ENCODE data around the gene USH1G. TPM values are rescaled to one million over a fixed set of nuclear protein-coding genes. Genes with fewer than 3 reads are reported as not detected.

The USH1G gene
- total and polyA plus RNA-seq, 2 of the 13 experiments (the other 11 are each of a cell fraction or from before 2014, with no cell fraction given), result 0.04 TPM; not detected in 1

- Histone ChIP-seq H3K79me2 (ENCODE audit: insufficient read depth, low read length) (peaks cover 11% of the 10 kb centered on the region), H3K4me2 (ENCODE audit: low read depth, low read length) (peak within 1 kb of the TSS; percentile 85), H3K36me3 (replicated peaks in 1 of 2; ENCODE audit: control insufficient read depth in 1 of 2, insufficient read depth in 2 of 2, low read length in 2 of 2) (peaks cover 0 to 1% of the 10 kb centered on the region in 2 experiments; a peak in 1 of 5 replicates), H2AFZ (ENCODE audit: low read length) (peak within 1 kb of the TSS; percentile 51), H3K9me3 (ENCODE audit: low read length) (no peaks in the 10 kb centered on the region), H3K27me3 (ENCODE audit: control insufficient read depth in 1 of 2, insufficient read depth in 2 of 2, low read length in 2 of 2) (no peaks in the 10 kb centered on the region; a peak in 1 of 5 replicates), H3K27ac (ENCODE audit: extremely low read length, insufficient read depth, low read length) (peak within 1 kb of the TSS; percentile 75), H3K4me1 (ENCODE audit: insufficient read depth, low read length) (peaks cover 80% of the 10 kb centered on the region), H3K9ac (ENCODE audit: insufficient read depth, low read depth, low read length) (peak within 1 kb of the TSS; percentile 89), H3K4me3 (replicated peaks in 1 of 3; ENCODE audit: insufficient read depth in 1 of 3, low read depth in 2 of 3, low read length in 3 of 3) (peak within 1 kb of the TSS; percentile 70 to 95 (median 85)), H4K20me1 (ENCODE audit: insufficient read depth, low read length) (no peaks in the 10 kb centered on the region)
- ATAC-seq, result peak; percentile 82
- ChIA-PET POLR2A (interaction anchor here (0.5 to 3.2 kb wide), 64 partner anchors 9 to 1075 kb away, joined by 3 to 60 read pairs (median 4); partner anchors contain the start of genes FADS6, GRIN2C, HID1 and MRPL58), CTCF (ENCODE audit: low intra/inter-chr PET ratio, low total read pairs) (no interaction called here)
- in situ Hi-C loops (cut with HindIII; ENCODE audit: extremely low pct_ligation_motif_present, low pct_unique_long_range_greater_than_20kb) (no loop called here), intact Hi-C loops (cut with micrococcal nuclease; ENCODE audit: unreplicated experiment) (no loop called here)
- peak; percentile 54 for FAIRE-seq
- DNase-seq (ENCODE audit: low spot score), result peak; percentile 50
- TSS peak; percentile 88 for BruUV-seq (replicated peaks)
- WGBS (ENCODE audit: low lambda C conversion rate), result under 1% methylated on average over 33 of the region's 38 CpGs
- no peak for TF ChIP-seq ZNF136 (CRISPR knock-in tag; IDR thresholded peaks at IDR 0.05; ENCODE audit: low read depth)
- TF ChIP-seq ZSCAN29 (CRISPR knock-in tag; conservative IDR thresholded peaks at IDR 0.05), result peak; percentile 98
- 0 out of 2 replicates have a peak, but pooled peaks have one; percentile 75 for TF ChIP-seq ZNF431 (CRISPR knock-in tag; IDR thresholded peaks at IDR 0.05; ENCODE audit: borderline replicate concordance, low read depth)
- TF ChIP-seq GMEB2 (CRISPR knock-in tag; IDR thresholded peaks at IDR 0.05; ENCODE audit: low read depth), result peak; percentile 11; the same call in 1 of the 2 replicates
- TF ChIP-seq KLF9 (CRISPR knock-in tag; IDR thresholded peaks at IDR 0.05; ENCODE audit: low read depth), result peak; percentile 6; the same call in 1 of the 2 replicates
- TF ChIP-seq MED1 (CRISPR knock-in tag; IDR thresholded peaks at IDR 0.05), result peak; percentile 62
- TF ChIP-seq SALL2 (CRISPR knock-in tag; IDR thresholded peaks at IDR 0.05), result peak; percentile 65; the same call in 1 of the 2 replicates
- peak; percentile 89; the same call in 1 of the 2 replicates for TF ChIP-seq ZNF670 (CRISPR knock-in tag; IDR thresholded peaks at IDR 0.05; ENCODE audit: borderline replicate concordance)
- no peak for TF ChIP-seq ATRX (CRISPR knock-in tag; IDR thresholded peaks at IDR 0.05; ENCODE audit: borderline replicate concordance)
- TF ChIP-seq KLF13 (CRISPR knock-in tag; IDR thresholded peaks at IDR 0.05), result peak; percentile 75; the same call in 1 of the 2 replicates
- peak; percentile 39 for TF ChIP-seq ZNF501 (CRISPR knock-in tag; IDR thresholded peaks at IDR 0.05)
- TF ChIP-seq ZNF333 (CRISPR knock-in tag; IDR thresholded peaks at IDR 0.05; ENCODE audit: borderline replicate concordance), result no peak; the same call in 1 of the 2 replicates
- no peak for TF ChIP-seq ZBTB39 (CRISPR knock-in tag; IDR thresholded peaks at IDR 0.05)
- peak; percentile 91 for TF ChIP-seq RBM39 (IDR thresholded peaks at IDR 0.05; ENCODE audit: low read depth, low read length, poor library complexity, severe bottlenecking)
- TF ChIP-seq TBX2 (CRISPR knock-in tag; IDR thresholded peaks at IDR 0.05; ENCODE audit: borderline replicate concordance), result peak; percentile 67
- peak; percentile 72; the same call in 1 of the 2 replicates for TF ChIP-seq BCL3 (CRISPR knock-in tag; IDR thresholded peaks at IDR 0.05)
- TF ChIP-seq HOXA5 (CRISPR knock-in tag; IDR thresholded peaks at IDR 0.05), result peak; percentile 96
- no peak for TF ChIP-seq ZNF780A (CRISPR knock-in tag; IDR thresholded peaks at IDR 0.05)
- peak; percentile 92; the same call in 1 of the 2 replicates for TF ChIP-seq ZNF558 (CRISPR knock-in tag; IDR thresholded peaks at IDR 0.05; ENCODE audit: borderline replicate concordance)
Observed at GRCh38 chr17:74872313-74873036, 50.6 kb downstream of the USH1G start, which contains the start of gene FDXR. Gene FDXR, minus strand, starts transcription at chr17:74872994. Its CDS starts 50 bp downstream, at chr17:74872944.

Data from HepG2 (cell line).